Gastrocnemius medialis (tissue), 4 donors: ENCODE results near the gene ABCA6.

Source experiments
- CTCF ChIP-seq, 5 experiments: fragments of 450-650 bp in 3 of 5; fragments of 200-600 bp in 2 of 5; sonication (generic) in 2 of 5; IDR thresholded peaks in 4 of 5; conservative IDR thresholded peaks in 1 of 5; 1 replicate in 4 of 5; 2 replicates in 1 of 5; pipeline ENCODE4 v1.5.1; 2016 to 2019; ENCODE audit warnings: antibody characterized with exemption in 5 of 5, mild to moderate bottlenecking in 3 of 5, moderate library complexity in 3 of 5
- POLR2A ChIP-seq, 2 donors: fragments of 450-650 bp; IDR thresholded peaks; one replicate each; pipeline ENCODE4 v1.6.1; 2017; ENCODE audit warnings: antibody characterized with exemption in 2 of 2, mild to moderate bottlenecking in 2 of 2, moderate library complexity in 2 of 2

DNA sequence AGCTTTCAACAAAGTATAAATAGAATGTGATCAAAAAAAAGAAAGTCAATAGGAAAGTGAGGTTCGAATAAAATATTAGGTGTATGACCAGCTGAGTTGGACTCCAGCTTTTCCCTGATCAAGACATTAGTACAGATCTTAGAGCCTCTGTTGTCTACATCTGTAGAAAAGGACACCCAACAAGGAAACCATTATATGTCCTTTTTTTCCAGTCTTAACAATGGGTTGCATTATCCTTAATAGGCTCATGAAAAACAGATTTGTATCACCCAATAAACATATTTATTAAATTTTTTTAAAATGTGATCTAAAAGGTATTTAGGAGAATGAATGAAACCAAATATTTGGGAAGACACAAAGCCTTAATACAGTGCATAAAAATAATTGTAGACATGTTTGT, 18.1 kb downstream of the ABCA6 start:
- no peak for TF ChIP-seq CTCF (IDR thresholded peaks at IDR 0.05 in 4 of 5, conservative IDR thresholded peaks at IDR 0.05 in 1 of 5)
- TF ChIP-seq POLR2A (IDR thresholded peaks at IDR 0.05) = no peak
